CD4-positive, alpha-beta T cell (primary cell): ENCODE results near the gene TF. TPM values are rescaled to one million over a fixed set of nuclear protein-coding genes. Genes with fewer than 3 reads are reported as not detected.

Experiments used
- ATAC-seq: fragments of 200-7000 bp; cut with Tn5 transposase; one replicate; pipeline ENCODE4 v1.10.0; 2022; ENCODE audit warnings: mild to moderate bottlenecking; ENCODE audit not compliant: poor library complexity
- CTCF ChIA-PET: fragments of 350-600 bp; sonication (Branson Sonifier 250); formaldehyde crosslinking; loops from one replicate; lab custom pipeline; 2021; ENCODE audit warnings: antibody characterized with exemption, inconsistent platforms; lab: Charles Lee
- POLR2A ChIA-PET: fragments of 350-600 bp; sonication (Branson Sonifier 250); formaldehyde crosslinking; loops from one replicate; lab custom pipeline; 2021; ENCODE audit warnings: antibody characterized with exemption, inconsistent platforms; lab: Charles Lee
- DNase-seq, 14 experiments: peaks; one replicate each; pipeline ENCODE4 v3.0.0-alpha.2; 2013 to 2020; ENCODE audit warnings: mixed read lengths in 2 of 14
- H3K27ac ChIP-seq, 2 donors: one replicate each; pipeline versions ENCODE4 v1.5.1 to v1.7.0; 2013; ENCODE audit warnings: low read length in 2 of 2, low read depth in 1 of 2, mild to moderate bottlenecking in 1 of 2
- H3K27me3 ChIP-seq, 2 experiments: 1 replicate in 1 of 2; 2 replicates in 1 of 2; pipeline versions ENCODE4 v1.6.1 to v1.7.0; 2013; ENCODE audit warnings: low read length in 2 of 2, control low read depth in 1 of 2, mild to moderate bottlenecking in 1 of 2, moderate library complexity in 1 of 2; ENCODE audit not compliant: insufficient read depth in 2 of 2, control insufficient read depth in 1 of 2
- H3K36me3 ChIP-seq: one replicate; pipeline ENCODE4 v1.6.1; 2013; ENCODE audit warnings: low read length, control low read depth; ENCODE audit not compliant: insufficient read depth
- H3K4me1 ChIP-seq: one replicate; pipeline ENCODE4 v1.6.1; 2013; ENCODE audit warnings: low read length, control low read depth; ENCODE audit not compliant: insufficient read depth
- H3K4me3 ChIP-seq: one replicate; pipeline ENCODE4 v1.5.1; 2013; ENCODE audit warnings: mild to moderate bottlenecking, low read length, moderate library complexity
- H3K9me3 ChIP-seq, 2 experiments: 1 replicate in 1 of 2; 2 replicates in 1 of 2; pipeline versions ENCODE4 v1.6.1 to v1.7.0; 2013; ENCODE audit warnings: low read length in 2 of 2, mild to moderate bottlenecking in 2 of 2, control low read depth in 1 of 2, moderate library complexity in 1 of 2; ENCODE audit not compliant: control insufficient read depth in 1 of 2, insufficient read depth in 1 of 2
- H3K27ac Mint-ChIP-seq: one replicate; pipeline ENCODE4 v1.8.0; 2020; ENCODE audit warnings: mixed read lengths
- H3K27me3 Mint-ChIP-seq: one replicate; pipeline ENCODE4 v1.8.0; 2021; ENCODE audit warnings: mixed read lengths
- H3K36me3 Mint-ChIP-seq: one replicate; pipeline ENCODE4 v1.8.0; 2021; ENCODE audit warnings: low read depth, mixed read lengths
- H3K4me1 Mint-ChIP-seq: one replicate; pipeline ENCODE4 v1.8.0; 2021; ENCODE audit warnings: low read depth, mixed read lengths
- H3K4me3 Mint-ChIP-seq: one replicate; pipeline ENCODE4 v1.8.0; 2020; ENCODE audit warnings: mild to moderate bottlenecking, mixed read lengths
- H3K9me3 Mint-ChIP-seq: one replicate; pipeline ENCODE4 v1.8.0; 2020; ENCODE audit warnings: mixed read lengths
- intact Hi-C, 2 experiments: fragments of 100-400 bp; cut with DNase I in 1 of 2; cut with micrococcal nuclease in 1 of 2; formaldehyde crosslinking; loops; one replicate each; pipeline versions ENCODE4 v1.15.1 to v1.9.0; 2023 to 2025; cut with DNase I, micrococcal nuclease
- total RNA-seq, 174 experiments: library from RNA in 2 of 174; stranded (reverse) in 2 of 174; gene quantifications; one replicate each; pipeline ENCODE4 v1.2.3 and lab custom pipeline; 2021 to 2026
- TF ChIP-seq, protein P1 (sequence below): fragments of 200-600 bp; IDR thresholded peaks from one replicate; pipeline ENCODE4 v1.8.0; 2022; ENCODE audit warnings: antibody characterized with exemption, mild to moderate bottlenecking

Gene TF
- total RNA-seq, 2 experiments from 2014 or later: 0.30 to 0.34 TPM

DNA sequence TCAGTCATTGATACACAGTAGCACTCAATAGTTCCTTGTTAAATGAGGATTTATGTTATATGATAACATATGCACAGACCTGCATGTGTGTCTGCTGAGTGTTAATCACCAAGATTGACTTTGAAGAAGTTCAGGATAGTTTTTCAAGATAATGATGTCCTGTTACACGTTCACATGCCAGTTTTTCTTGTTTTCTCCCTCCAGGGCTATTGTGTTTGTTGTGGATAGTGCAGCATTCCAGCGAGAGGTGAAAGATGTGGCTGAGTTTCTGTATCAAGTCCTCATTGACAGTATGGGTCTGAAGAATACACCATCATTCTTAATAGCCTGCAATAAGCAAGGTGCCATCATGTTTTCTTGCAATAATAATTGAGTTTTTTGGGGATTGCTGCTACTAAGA is 69.2 kb downstream of the TF start:
- H3K4me3 ChIP-seq: no peak overlapping the region
- H3K27me3 Mint-ChIP-seq: no peaks in the 10 kb centered on the region
- TF ChIP-seq, protein P1, sequence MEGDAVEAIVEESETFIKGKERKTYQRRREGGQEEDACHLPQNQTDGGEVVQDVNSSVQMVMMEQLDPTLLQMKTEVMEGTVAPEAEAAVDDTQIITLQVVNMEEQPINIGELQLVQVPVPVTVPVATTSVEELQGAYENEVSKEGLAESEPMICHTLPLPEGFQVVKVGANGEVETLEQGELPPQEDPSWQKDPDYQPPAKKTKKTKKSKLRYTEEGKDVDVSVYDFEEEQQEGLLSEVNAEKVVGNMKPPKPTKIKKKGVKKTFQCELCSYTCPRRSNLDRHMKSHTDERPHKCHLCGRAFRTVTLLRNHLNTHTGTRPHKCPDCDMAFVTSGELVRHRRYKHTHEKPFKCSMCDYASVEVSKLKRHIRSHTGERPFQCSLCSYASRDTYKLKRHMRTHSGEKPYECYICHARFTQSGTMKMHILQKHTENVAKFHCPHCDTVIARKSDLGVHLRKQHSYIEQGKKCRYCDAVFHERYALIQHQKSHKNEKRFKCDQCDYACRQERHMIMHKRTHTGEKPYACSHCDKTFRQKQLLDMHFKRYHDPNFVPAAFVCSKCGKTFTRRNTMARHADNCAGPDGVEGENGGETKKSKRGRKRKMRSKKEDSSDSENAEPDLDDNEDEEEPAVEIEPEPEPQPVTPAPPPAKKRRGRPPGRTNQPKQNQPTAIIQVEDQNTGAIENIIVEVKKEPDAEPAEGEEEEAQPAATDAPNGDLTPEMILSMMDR: no peak
- H3K36me3 Mint-ChIP-seq: peaks cover 85% of the 10 kb centered on the region
- no peak for DNase-seq
- no peak overlapping the region for H3K4me3 Mint-ChIP-seq
- no peak overlapping the region for H3K27ac Mint-ChIP-seq
- no peaks in the 10 kb centered on the region for H3K9me3 Mint-ChIP-seq
- H3K9me3 ChIP-seq: no peaks in the 10 kb centered on the region
- ATAC-seq: no peak
- H3K36me3 ChIP-seq: peaks cover 76% of the 10 kb centered on the region
- ChIA-PET POLR2A (no interaction called here), CTCF (no interaction called here)
- intact Hi-C loops: loop anchor here (5.0 to 10.0 kb wide), 4 partner anchors 321 to 1088 kb away; no protein-coding TSS in a partner anchor
- H3K27me3 ChIP-seq: no peaks in the 10 kb centered on the region
- peaks cover 32% of the 10 kb centered on the region for H3K4me1 Mint-ChIP-seq
- no peak overlapping the region for H3K27ac ChIP-seq
- no peaks in the 10 kb centered on the region for H3K4me1 ChIP-seq

DNA sequence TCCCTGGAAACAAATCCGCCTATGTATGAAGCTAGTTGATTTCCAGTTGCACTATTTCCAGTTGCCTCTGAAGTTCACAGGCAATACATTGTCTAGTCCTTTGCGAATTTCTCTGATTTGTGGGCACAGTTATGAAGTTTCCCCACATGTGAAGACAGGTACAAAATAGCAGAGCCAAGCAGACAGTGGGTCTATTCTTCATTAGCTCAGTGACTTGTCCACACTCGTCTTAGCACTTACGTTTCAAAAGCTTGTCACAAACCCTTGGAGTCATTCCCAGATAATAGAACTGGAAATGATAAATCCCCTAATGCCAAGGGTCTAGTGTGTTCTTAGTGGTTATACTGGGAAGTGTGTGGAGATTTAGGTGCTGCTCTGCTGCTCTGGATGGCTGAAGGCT is 73.9 kb downstream of the TF start:
- no peaks in the 10 kb centered on the region for H3K27me3 Mint-ChIP-seq
- H3K4me3 ChIP-seq: no peak overlapping the region
- H3K27ac ChIP-seq: no peak overlapping the region
- intact Hi-C loops: loop anchor here in 1 of 2 experiments (5.0 kb wide), 1 partner anchor 97 kb away; no protein-coding TSS in a partner anchor
- no peaks in the 10 kb centered on the region for H3K4me1 ChIP-seq
- H3K9me3 Mint-ChIP-seq: no peaks in the 10 kb centered on the region
- H3K4me3 Mint-ChIP-seq: no peak overlapping the region
- peaks cover 88% of the 10 kb centered on the region for H3K36me3 Mint-ChIP-seq
- no peaks in the 10 kb centered on the region for H3K27me3 ChIP-seq
- ChIA-PET CTCF (interaction anchor here (1.5 kb wide), 1 partner anchor 108 kb away, joined by 4 read pairs; no protein-coding TSS in a partner anchor), POLR2A (no interaction called here)
- H3K36me3 ChIP-seq: peaks cover 88% of the 10 kb centered on the region
- no peak overlapping the region for H3K27ac Mint-ChIP-seq
- H3K9me3 ChIP-seq: no peaks in the 10 kb centered on the region
- TF ChIP-seq, protein P1: no peak
- H3K4me1 Mint-ChIP-seq: peaks cover 7% of the 10 kb centered on the region
- DNase-seq (no peak), ATAC-seq (no peak)

DNA sequence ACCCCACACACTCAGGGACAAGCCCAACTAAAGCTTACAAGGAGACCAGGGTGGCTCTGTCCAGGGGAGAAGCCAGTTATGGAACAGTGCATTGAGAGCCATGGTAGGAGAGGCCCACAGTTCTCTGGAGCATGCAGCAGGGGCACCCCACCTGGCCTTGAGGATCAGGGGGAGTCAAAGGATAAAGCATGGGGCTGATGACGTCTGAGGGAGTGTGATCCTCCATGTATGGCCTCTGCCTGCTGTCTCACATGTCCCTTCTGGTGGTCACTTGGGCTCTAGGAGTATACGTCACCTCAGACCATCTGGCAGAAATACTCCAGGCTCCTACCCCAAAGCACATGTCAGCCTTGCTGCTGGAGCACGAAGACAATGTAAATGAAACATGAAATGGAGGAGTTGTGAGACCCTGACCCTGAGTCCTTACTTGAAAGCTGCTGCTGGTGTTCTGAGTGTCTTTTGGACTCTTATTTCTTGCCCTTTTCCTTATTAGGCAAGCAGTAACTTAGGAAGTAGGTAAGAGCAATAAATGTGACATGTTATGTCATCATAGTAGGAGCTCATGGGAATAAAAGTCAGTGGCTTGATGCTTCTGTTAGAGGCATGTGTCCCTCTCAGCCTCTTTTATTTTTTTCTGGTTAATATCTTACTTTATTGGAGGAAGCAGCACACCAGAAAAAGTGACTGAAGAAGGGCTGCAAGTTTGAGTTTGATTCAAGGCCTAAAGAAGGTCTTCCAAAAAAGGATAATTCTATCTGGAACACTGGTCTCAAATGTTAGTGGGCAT is 74.9 kb downstream of the TF start:
- Histone ChIP-seq H3K4me1 (no peaks in the 10 kb centered on the region), H3K4me3 (no peak overlapping the region), H3K36me3 (peaks cover 78% of the 10 kb centered on the region), H3K27me3 (no peaks in the 10 kb centered on the region), H3K27ac (no peak overlapping the region), H3K9me3 (no peaks in the 10 kb centered on the region)
- no peaks in the 10 kb centered on the region for H3K9me3 Mint-ChIP-seq
- no peak overlapping the region for H3K4me3 Mint-ChIP-seq
- TF ChIP-seq, protein P1: no peak
- ChIA-PET CTCF (interaction anchor here (1.5 kb wide), 1 partner anchor 107 kb away, joined by 4 read pairs; no protein-coding TSS in a partner anchor), POLR2A (no interaction called here)
- DNase-seq (no peak), ATAC-seq (no peak)
- H3K27ac Mint-ChIP-seq: no peak overlapping the region
- peaks cover 5% of the 10 kb centered on the region for H3K4me1 Mint-ChIP-seq
- intact Hi-C loops: loop anchor here in 1 of 2 experiments (5.0 kb wide), 1 partner anchor 96 kb away; no protein-coding TSS in a partner anchor
- peaks cover 88% of the 10 kb centered on the region for H3K36me3 Mint-ChIP-seq
- H3K27me3 Mint-ChIP-seq: no peaks in the 10 kb centered on the region
